Measurements from ENCODE around the gene LYPD1. TPM values are rescaled to one million over a fixed set of nuclear protein-coding genes. Genes with fewer than 3 reads are reported as not detected.
A peak's percentile ranks its signal among the peaks of the same experiment; 100 is the strongest.

LYPD1 gene
- total RNA-seq, 6 experiments from 2014 or later = 0.27 to 1.5 (median 0.81) TPM; not detected in 1

GRCh38 chr2:132651115-132652045 is 18.6 kb downstream of the LYPD1 start:
- DNase-seq = no peak
- ATAC-seq = peak in 3 of 4 donors; percentile 77 to 81 (median 77)
- 67% methylated on average over 11 of the region's 12 CpGs for WGBS (ENCODE audit: insufficient coverage, low coverage, low lambda C conversion rate, missing lambda C conversion rate)
- intact Hi-C loops (cut with DNase I) = no loop called here
- Histone ChIP-seq H3K4me3 (no peak overlapping the region), H3K9me3 (no peaks in the 10 kb centered on the region), H3K27me3 (no peaks in the 10 kb centered on the region), H3K27ac (no peak overlapping the region), H3K4me1 (no peaks in the 10 kb centered on the region), H3K36me3 (no peaks in the 10 kb centered on the region)
- peak in 3 of 4 donors; percentile 38 to 43 (median 42) for TF ChIP-seq CTCF (IDR thresholded peaks at IDR 0.05)
- no peak for TF ChIP-seq POLR2A (IDR thresholded peaks at IDR 0.05)

- intact Hi-C loops (cut with DNase I) = loop anchor here in 1 of 2 donors (10.0 kb wide), 1 partner anchor 528 kb away; no protein-coding TSS in a partner anchor
- no peak overlapping the region for H3K27ac ChIP-seq
- ATAC-seq = no peak
- no peaks in the 10 kb centered on the region for H3K36me3 ChIP-seq
- no peaks in the 10 kb centered on the region for H3K27me3 ChIP-seq
- no peak for DNase-seq
- peaks cover 0 to 19% (median 8%) of the 10 kb centered on the region in 4 donors for H3K4me1 ChIP-seq
- WGBS (ENCODE audit: insufficient coverage, low coverage, low lambda C conversion rate, missing lambda C conversion rate) = 71% methylated on average over 4 of the region's 8 CpGs
- H3K9me3 ChIP-seq = no peaks in the 10 kb centered on the region
- TF ChIP-seq POLR2A (IDR thresholded peaks at IDR 0.05) = no peak
- no peak for TF ChIP-seq CTCF (IDR thresholded peaks at IDR 0.05)
- no peak overlapping the region for H3K4me3 ChIP-seq
Measured at GRCh38 chr2:132646540-132647108, 23.4 kb downstream of the LYPD1 start.

GRCh38 chr2:132645722-132646539 is 24.1 kb downstream of the LYPD1 start:
- ATAC-seq = peak in 1 of 4 donors; percentile 35
- intact Hi-C loops (cut with DNase I) = loop anchor here in 1 of 2 donors (10.0 kb wide), 1 partner anchor 529 kb away; no protein-coding TSS in a partner anchor
- WGBS (ENCODE audit: insufficient coverage, low coverage, low lambda C conversion rate, missing lambda C conversion rate) = 78% methylated on average over 14 of the region's 18 CpGs

More at GRCh38 chr2:132645722-132646539, 24.1 kb downstream of the LYPD1 start:
- Histone ChIP-seq H3K9me3 (no peaks in the 10 kb centered on the region), H3K27ac (no peak overlapping the region), H3K27me3 (no peaks in the 10 kb centered on the region), H3K4me3 (no peak overlapping the region), H3K36me3 (no peaks in the 10 kb centered on the region), H3K4me1 (peaks cover 0 to 21% (median 8%) of the 10 kb centered on the region in 4 donors)
- no peak for DNase-seq
- TF ChIP-seq CTCF (IDR thresholded peaks at IDR 0.05) = no peak

Data from right lobe of liver (tissue), 6 donors.